ENCODE results near the gene CARNS1.

DNA sequence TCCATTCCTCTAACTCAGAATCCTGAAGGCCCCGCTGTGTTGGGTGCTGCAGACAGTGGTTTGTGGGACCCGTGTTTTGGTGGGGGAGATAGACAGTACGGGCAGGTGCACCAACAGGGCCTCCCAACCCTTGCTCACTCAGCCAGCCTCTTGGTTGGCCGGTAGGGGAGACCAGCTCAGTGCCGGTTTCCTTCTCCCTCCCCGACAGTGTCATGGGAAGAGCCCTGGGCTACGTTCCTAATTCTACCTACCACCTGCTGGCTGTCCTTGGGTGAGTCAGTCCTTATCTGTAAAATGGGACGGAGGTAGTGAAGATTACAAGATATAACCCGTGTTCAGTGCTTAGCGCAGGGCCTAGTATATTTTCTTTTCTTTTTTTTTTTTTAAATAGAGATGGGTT lies 47.7 kb downstream of the CARNS1 start:
- TF ChIP-seq, protein P1, sequence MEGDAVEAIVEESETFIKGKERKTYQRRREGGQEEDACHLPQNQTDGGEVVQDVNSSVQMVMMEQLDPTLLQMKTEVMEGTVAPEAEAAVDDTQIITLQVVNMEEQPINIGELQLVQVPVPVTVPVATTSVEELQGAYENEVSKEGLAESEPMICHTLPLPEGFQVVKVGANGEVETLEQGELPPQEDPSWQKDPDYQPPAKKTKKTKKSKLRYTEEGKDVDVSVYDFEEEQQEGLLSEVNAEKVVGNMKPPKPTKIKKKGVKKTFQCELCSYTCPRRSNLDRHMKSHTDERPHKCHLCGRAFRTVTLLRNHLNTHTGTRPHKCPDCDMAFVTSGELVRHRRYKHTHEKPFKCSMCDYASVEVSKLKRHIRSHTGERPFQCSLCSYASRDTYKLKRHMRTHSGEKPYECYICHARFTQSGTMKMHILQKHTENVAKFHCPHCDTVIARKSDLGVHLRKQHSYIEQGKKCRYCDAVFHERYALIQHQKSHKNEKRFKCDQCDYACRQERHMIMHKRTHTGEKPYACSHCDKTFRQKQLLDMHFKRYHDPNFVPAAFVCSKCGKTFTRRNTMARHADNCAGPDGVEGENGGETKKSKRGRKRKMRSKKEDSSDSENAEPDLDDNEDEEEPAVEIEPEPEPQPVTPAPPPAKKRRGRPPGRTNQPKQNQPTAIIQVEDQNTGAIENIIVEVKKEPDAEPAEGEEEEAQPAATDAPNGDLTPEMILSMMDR (IDR thresholded peaks at IDR 0.05): no peak
- no peak for TF ChIP-seq POLR2A (IDR thresholded peaks at IDR 0.05)
